Umbilical cord (tissue), 1 donor: ENCODE data around the gene MED23. TPM values are rescaled to one million over a fixed set of nuclear protein-coding genes. Genes with fewer than 3 reads are reported as not detected.

Source experiments
- total RNA-seq: library from RNA; depleted of rRNA; stranded (reverse); fragments of >200 nt; gene quantifications from one replicate; pipeline ENCODE4 v1.2.3, GENCODE V29; 2014; ENCODE audit warnings: low replicate concordance; ENCODE audit not compliant: insufficient read depth

Gene MED23
- total RNA-seq, 1 donor from 2014 or later: 72.9 TPM

Other genes with a start within 250 kb of the MED23 start
- 8.9 TPM for gene ARG1, start 55.0 kb downstream of the MED23 start, total RNA-seq
- not detected for gene ENPP3, start 9.1 kb upstream of the MED23 start, total RNA-seq
- 3.6 TPM for gene OR2A4, start 73.2 kb upstream of the MED23 start, total RNA-seq
- gene CTAGE9, start 82.8 kb upstream of the MED23 start, total RNA-seq: 6.3 TPM
- gene ENPP1, start 179.8 kb upstream of the MED23 start, total RNA-seq: 64.0 TPM